PC-9 (cell line): ENCODE data around the gene RASAL2. TPM values are rescaled to one million over a fixed set of nuclear protein-coding genes. Genes with fewer than 3 reads are reported as not detected.

Source experiments
- BruUV-seq: library from RNA; stranded (reverse); fragments of 400-500 nt; replicated peaks from 2 replicates; lab custom pipeline; 2021; lab: Mats Ljungman, UMichigan
- CTCF ChIA-PET: fragments of 300-600 bp; sonication (Branson Sonifier 250); formaldehyde crosslinking; loops from one replicate; lab custom pipeline; 2022; ENCODE audit warnings: antibody characterized with exemption; lab: Charles Lee
- POLR2A ChIA-PET: fragments of 300-600 bp; sonication (Branson Sonifier 250); formaldehyde crosslinking; loops from one replicate; lab custom pipeline; 2022; ENCODE audit warnings: antibody characterized with exemption; ENCODE audit not compliant: unreplicated experiment; lab: Charles Lee
- DNase-seq, 2 experiments: peaks; one replicate each; pipeline versions ENCODE4 v3.0.0 to v3.0.0-alpha.2; 2015 to 2022; ENCODE audit warnings: mixed read lengths in 1 of 2
- H2AFZ ChIP-seq: fragments of 200-600 bp; sonication (generic); 2 replicates; pipeline ENCODE4 v1.8.1; 2017; ENCODE audit warnings: antibody characterized with exemption
- H3F3A ChIP-seq: fragments of 200-600 bp; sonication (generic); 2 replicates; pipeline ENCODE4 v1.8.1; 2017; ENCODE audit warnings: antibody characterized with exemption, mild to moderate bottlenecking, low read depth; ENCODE audit not compliant: insufficient read depth
- H3K27ac ChIP-seq: fragments of 200-600 bp; sonication (generic); 2 replicates; pipeline ENCODE4 v1.6.1; 2016; ENCODE audit warnings: mixed run types
- H3K27me3 ChIP-seq: fragments of 200-600 bp; sonication (generic); 2 replicates; pipeline ENCODE4 v1.6.1; 2016; ENCODE audit warnings: low read depth, mixed run types; ENCODE audit not compliant: insufficient read depth
- H3K36me3 ChIP-seq: fragments of 200-600 bp; sonication (generic); 2 replicates; pipeline ENCODE4 v1.6.1; 2016; ENCODE audit warnings: low read depth, mixed run types
- H3K4me1 ChIP-seq: fragments of 200-600 bp; sonication (generic); replicated peaks from 2 replicates; pipeline ENCODE4 v1.6.1; 2016; ENCODE audit warnings: mixed run types; ENCODE audit not compliant: insufficient read depth
- H3K4me2 ChIP-seq: fragments of 200-600 bp; sonication (generic); 2 replicates; pipeline ENCODE4 v1.6.1; 2017; ENCODE audit warnings: mixed run types
- H3K4me3 ChIP-seq: fragments of 200-600 bp; sonication (generic); 2 replicates; pipeline ENCODE4 v1.6.1; 2016; ENCODE audit warnings: mixed run types
- H3K79me2 ChIP-seq: fragments of 200-600 bp; sonication (generic); 2 replicates; pipeline ENCODE4 v1.6.1; 2017; ENCODE audit warnings: low read depth, mixed run types
- H3K9me2 ChIP-seq: fragments of 200-600 bp; sonication (generic); 2 replicates; pipeline ENCODE4 v1.8.1; 2017; ENCODE audit warnings: mild to moderate bottlenecking; ENCODE audit not compliant: insufficient read depth
- H3K9me3 ChIP-seq: fragments of 200-600 bp; sonication (generic); 2 replicates; pipeline ENCODE4 v1.8.1; 2016; ENCODE audit warnings: low read depth; ENCODE audit not compliant: insufficient read depth
- H4K20me1 ChIP-seq: fragments of 200-600 bp; sonication (generic); 2 replicates; pipeline ENCODE4 v1.8.1; 2017; ENCODE audit not compliant: insufficient read depth
- EZH2 ChIP-seq: fragments of 200-600 bp; sonication (generic); IDR thresholded peaks from 2 replicates; pipeline ENCODE4 v1.8.0; 2017; ENCODE audit warnings: antibody characterized with exemption, low read depth
- intact Hi-C: fragments of 100-400 bp; cut with micrococcal nuclease; formaldehyde crosslinking; loops from one replicate; pipeline ENCODE4 v1.10.0; 2022; ENCODE audit not compliant: unreplicated experiment
- total RNA-seq: library from RNA; stranded (reverse); gene quantifications from 2 replicates; pipeline ENCODE4 v1.2.3, GENCODE V29; 2021
- TF ChIP-seq, protein P1 (sequence below): fragments of 200-600 bp; sonication (generic); conservative IDR thresholded peaks from 2 replicates; pipeline ENCODE4 v1.6.1; 2017; ENCODE audit warnings: mixed run types, antibody characterized with exemption, mild to moderate bottlenecking, moderate library complexity

RASAL2 gene
- total RNA-seq, 1 experiment from 2014 or later = 54.1 TPM

- no peaks in the 10 kb centered on the region for H3K36me3 ChIP-seq
- H3K4me1 ChIP-seq = peaks cover 4% of the 10 kb centered on the region; the same call in 1 of the 2 replicates
Measured at GRCh38 chr1:178223289-178223688, 129.4 kb downstream of the RASAL2 start.

GRCh38 chr1:178224358-178224757 lies 130.5 kb downstream of the RASAL2 start:
- no TSS peak for BruUV-seq

More at GRCh38 chr1:178223289-178223688, 129.4 kb downstream of the RASAL2 start:
- CTCF ChIA-PET = no interaction called here
- no TSS peak for BruUV-seq
- no peak overlapping the region for H3K27ac ChIP-seq
- H3K79me2 ChIP-seq = peaks cover 68% of the 10 kb centered on the region
- H3K27me3 ChIP-seq = no peaks in the 10 kb centered on the region
- POLR2A ChIA-PET = interaction anchor here (0.6 kb wide), 1 partner anchor 49 kb away, joined by 6 read pairs; no protein-coding TSS in a partner anchor
- H2AFZ ChIP-seq = no peak overlapping the region
- no peaks in the 10 kb centered on the region for H4K20me1 ChIP-seq
- no peak for DNase-seq
- H3K4me2 ChIP-seq = no peak overlapping the region
- H3F3A ChIP-seq = no peaks in the 10 kb centered on the region; the same call in 1 of the 2 replicates
- H3K9me2 ChIP-seq = no peaks in the 10 kb centered on the region
- peaks cover 14% of the 10 kb centered on the region for H3K9me3 ChIP-seq
- TF ChIP-seq, protein P1, sequence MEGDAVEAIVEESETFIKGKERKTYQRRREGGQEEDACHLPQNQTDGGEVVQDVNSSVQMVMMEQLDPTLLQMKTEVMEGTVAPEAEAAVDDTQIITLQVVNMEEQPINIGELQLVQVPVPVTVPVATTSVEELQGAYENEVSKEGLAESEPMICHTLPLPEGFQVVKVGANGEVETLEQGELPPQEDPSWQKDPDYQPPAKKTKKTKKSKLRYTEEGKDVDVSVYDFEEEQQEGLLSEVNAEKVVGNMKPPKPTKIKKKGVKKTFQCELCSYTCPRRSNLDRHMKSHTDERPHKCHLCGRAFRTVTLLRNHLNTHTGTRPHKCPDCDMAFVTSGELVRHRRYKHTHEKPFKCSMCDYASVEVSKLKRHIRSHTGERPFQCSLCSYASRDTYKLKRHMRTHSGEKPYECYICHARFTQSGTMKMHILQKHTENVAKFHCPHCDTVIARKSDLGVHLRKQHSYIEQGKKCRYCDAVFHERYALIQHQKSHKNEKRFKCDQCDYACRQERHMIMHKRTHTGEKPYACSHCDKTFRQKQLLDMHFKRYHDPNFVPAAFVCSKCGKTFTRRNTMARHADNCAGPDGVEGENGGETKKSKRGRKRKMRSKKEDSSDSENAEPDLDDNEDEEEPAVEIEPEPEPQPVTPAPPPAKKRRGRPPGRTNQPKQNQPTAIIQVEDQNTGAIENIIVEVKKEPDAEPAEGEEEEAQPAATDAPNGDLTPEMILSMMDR = no peak
- no peak for TF ChIP-seq EZH2
- H3K4me3 ChIP-seq = no peak overlapping the region
- intact Hi-C loops = no loop called here

GRCh38 chr1:178230881-178231409 lies 137.0 kb downstream of the RASAL2 start:
- H3K9me3 ChIP-seq = peaks cover 7% of the 10 kb centered on the region
- H3K4me2 ChIP-seq = no peak overlapping the region
- intact Hi-C loops = no loop called here
- peaks cover 65% of the 10 kb centered on the region for H3K79me2 ChIP-seq
- BruUV-seq = no TSS peak
- CTCF ChIA-PET = no interaction called here
- H3K27me3 ChIP-seq = no peaks in the 10 kb centered on the region
- no peak overlapping the region for H3K4me3 ChIP-seq
- DNase-seq = no peak
- no peaks in the 10 kb centered on the region for H4K20me1 ChIP-seq
- TF ChIP-seq EZH2 = no peak
- TF ChIP-seq, protein P1 = no peak
- H3F3A ChIP-seq = no peaks in the 10 kb centered on the region
- no peaks in the 10 kb centered on the region for H3K4me1 ChIP-seq
- H3K27ac ChIP-seq = no peak overlapping the region
- H3K9me2 ChIP-seq = no peaks in the 10 kb centered on the region
- H3K36me3 ChIP-seq = 0 out of 2 replicates have a peak, but pooled peaks cover 3% of the 10 kb centered on the region
- POLR2A ChIA-PET = no interaction called here
- H2AFZ ChIP-seq = no peak overlapping the region

More at GRCh38 chr1:178224358-178224757, 130.5 kb downstream of the RASAL2 start:
- Histone ChIP-seq H3K9me3 (peaks cover 11% of the 10 kb centered on the region), H3K4me1 (peaks cover 4% of the 10 kb centered on the region; the same call in 1 of the 2 replicates), H3K27me3 (no peaks in the 10 kb centered on the region), H3K4me3 (no peak overlapping the region), H3K4me2 (no peak overlapping the region), H3K36me3 (no peaks in the 10 kb centered on the region), H4K20me1 (no peaks in the 10 kb centered on the region), H3K27ac (no peak overlapping the region), H3F3A (no peaks in the 10 kb centered on the region; the same call in 1 of the 2 replicates), H3K79me2 (peaks cover 70% of the 10 kb centered on the region), H3K9me2 (no peaks in the 10 kb centered on the region), H2AFZ (no peak overlapping the region)
- POLR2A ChIA-PET = no interaction called here
- DNase-seq = no peak
- TF ChIP-seq, protein P1 = no peak
- no peak for TF ChIP-seq EZH2
- CTCF ChIA-PET = no interaction called here
- intact Hi-C loops = no loop called here
